AG08395 (cell line): Measurements from ENCODE around the gene THBD.
"Not testable (repeated sequence)": the region's sequence is repeated elsewhere in the genome, so short reads cannot be mapped to it uniquely, and the experiment has no call there.

Source experiments
- DNase-seq: peaks from one replicate; pipeline ENCODE4 v3.0.0; 2012; ENCODE audit warnings: mixed read lengths, low spot score

Gene THBD

DNA sequence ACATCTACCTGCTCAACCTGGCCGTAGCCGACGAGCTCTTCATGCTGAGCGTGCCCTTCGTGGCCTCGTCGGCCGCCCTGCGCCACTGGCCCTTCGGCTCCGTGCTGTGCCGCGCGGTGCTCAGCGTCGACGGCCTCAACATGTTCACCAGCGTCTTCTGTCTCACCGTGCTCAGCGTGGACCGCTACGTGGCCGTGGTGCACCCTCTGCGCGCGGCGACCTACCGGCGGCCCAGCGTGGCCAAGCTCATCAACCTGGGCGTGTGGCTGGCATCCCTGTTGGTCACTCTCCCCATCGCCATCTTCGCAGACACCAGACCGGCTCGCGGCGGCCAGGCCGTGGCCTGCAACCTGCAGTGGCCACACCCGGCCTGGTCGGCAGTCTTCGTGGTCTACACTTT, 13.7 kb downstream of the THBD start:
- no peak for DNase-seq

DNA sequence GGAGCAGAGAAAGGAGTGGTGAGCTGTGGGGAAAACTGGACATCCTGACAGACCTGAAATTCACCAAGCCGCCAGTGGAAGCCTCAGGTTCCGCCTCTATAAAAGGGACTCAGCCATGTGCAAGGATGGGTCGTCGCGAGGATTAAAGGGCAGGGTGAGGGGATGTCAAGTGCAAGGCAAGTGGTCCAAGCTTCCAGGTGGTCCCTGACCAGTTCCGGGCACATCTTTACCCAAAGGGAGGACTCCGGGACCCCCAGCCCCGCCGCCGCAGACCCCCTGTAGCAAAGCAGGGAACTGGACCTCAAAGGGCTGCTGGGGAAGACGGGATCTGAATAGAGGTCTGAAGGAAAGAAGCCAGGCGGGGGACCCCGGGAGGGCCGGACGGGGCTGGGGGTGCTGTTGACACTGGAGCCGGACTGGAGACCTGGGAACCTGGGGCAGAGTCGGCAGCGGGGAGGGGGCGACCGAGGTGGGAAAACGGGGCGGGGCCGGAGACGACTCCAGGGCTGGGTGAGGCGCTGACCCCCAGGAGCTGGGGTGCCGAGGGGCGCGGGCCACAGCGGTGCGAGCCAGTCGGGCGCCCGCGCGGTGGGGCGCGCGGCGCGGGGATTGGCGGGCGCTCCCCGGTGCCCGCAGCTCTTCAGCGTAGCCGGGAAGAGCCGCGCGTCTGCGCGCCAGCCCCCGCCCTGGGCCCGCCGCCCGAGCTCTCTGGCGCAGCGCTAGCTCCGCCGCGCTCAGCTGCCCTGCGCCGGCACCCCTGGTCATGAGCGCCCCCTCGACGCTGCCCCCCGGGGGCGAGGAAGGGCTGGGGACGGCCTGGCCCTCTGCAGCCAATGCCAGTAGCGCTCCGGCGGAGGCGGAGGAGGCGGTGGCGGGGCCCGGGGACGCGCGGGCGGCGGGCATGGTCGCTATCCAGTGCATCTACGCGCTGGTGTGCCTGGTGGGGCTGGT, 14.5 kb downstream of the THBD start, which contains the start of gene SSTR4:
Gene SSTR4, plus strand, starts transcription at position 592 of the 951 bp plus-strand sequence. Its CDS starts 172 bp downstream, at position 764.
- DNase-seq = no peak

DNA sequence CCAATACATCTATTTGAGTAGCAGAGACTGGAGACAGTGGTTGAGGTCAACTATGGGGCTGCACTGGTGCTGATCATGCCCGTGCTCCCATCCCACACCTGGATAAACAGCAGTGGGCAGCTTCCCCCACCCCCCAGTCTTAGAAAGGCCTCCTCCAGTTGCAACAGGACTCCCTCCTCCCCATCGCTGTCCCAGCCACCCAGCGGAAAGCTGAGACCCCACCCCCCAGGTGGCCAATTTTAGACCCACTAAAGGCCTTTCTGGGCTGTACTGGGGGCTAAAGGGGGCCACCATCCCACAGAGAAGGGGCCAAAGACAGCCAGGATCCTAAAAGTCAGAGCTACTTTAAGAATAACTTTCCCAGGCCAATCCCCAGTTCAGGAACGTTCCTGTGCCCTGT, 15.6 kb downstream of the THBD start:
- no peak for DNase-seq

DNA sequence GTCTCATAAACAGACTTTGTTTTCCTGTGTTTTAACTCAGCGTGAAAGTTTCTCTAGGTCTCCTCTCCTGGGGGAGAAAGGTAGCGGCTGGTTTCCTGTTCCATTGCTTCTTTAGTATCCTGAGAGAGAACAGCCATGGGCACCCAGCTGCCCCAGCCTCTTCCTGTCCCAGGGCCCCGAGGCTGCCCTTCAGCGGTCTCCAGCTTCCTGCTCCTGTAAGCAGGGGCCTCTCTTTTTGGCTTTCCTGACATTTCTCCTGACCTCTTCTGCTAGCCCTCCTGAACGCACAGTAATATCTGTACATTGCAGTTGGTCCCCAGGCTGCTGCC, 16.8 kb downstream of the THBD start:
- no peak for DNase-seq

DNA sequence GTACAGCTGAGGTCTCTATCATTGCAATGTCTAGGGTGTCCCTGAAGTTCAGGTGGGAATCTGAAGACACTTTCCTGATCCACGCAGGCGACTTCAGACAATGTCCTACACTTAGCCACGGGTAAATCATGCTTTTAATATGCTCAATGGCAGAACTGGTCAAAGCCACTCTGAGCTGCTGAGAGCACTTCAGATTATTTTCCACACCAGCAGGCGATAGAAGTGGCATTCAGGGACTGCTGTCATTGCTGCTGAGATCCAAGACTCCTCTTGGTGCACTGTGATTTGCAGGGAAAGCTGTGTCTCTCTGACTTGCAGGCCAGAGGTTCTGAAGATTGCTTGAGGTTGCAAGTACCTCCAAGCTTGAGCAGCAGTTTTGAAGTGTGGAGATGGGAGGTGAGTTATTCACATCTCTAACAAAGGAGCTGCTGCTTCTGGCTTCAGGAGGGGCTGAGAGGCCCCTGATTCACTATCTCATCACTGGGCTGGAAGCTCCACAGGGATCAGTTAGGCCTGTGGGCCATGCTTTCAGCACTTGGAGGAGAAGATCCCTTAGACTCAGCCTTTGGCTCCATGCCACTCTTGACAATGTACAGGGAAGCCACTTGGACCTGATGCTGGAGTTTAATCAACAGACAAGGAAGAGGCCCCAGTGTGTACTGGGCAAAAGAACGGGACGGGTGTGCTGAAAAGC, 17.3 kb downstream of the THBD start:
- DNase-seq = no peak

DNA sequence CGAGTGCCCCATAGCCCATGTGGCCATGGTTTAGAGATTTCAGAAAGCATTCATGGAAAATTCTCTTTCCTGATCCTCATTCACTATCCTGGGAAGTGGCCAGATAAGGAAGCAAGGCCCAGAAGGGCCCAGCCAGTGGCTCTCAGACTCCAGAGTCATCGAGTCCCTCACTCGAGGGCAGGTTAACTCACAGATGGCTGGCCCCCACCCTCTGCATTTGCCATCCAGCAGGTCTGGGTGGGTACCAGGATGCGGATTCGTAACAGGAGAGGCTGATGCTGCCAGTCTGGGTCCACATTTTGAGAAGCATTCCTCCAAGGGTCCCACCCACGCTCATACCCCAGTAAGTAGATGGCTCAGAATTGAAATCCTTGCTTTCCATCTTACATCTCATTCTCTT, 18.1 kb downstream of the THBD start:
- no peak for DNase-seq

DNA sequence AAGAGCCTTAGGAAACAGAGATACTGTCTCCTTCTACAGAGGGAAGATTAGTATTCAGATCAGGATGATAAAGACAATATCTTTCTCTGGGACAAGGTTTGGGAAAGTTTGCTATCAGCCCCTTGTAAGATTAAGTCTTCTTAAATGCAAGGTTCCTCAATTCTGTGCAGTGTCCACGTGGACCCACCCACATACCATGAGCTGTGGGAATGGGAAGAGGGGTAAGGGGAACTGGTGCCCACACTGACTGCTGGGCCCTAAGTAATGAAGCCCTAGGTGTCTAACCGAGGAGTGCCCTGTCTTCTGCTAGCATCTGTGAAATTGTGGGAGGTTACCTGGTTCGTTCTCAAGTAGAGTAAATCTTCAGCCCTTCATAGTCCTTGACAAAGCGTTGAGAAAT, 20.1 kb downstream of the THBD start:
- no peak for DNase-seq

DNA sequence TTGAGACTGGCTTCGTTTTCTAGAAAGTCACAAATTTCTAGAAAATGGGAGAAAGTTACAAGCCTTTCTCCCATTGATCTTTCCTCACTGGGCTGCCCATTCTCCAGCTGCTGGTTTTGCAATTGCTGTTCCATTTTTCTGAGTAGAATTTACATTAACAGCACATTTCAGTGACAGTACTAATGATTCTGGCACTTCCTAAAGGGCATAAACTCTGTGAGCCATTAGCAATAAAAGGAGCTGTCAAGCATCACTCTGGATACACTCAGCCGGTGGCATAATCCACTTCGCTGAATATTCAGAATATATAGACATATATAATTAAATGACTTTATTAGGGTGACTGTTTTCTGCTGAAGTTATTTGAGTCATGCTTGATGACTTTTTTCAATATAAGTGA, 21.1 kb downstream of the THBD start:
- DNase-seq = no peak

DNA sequence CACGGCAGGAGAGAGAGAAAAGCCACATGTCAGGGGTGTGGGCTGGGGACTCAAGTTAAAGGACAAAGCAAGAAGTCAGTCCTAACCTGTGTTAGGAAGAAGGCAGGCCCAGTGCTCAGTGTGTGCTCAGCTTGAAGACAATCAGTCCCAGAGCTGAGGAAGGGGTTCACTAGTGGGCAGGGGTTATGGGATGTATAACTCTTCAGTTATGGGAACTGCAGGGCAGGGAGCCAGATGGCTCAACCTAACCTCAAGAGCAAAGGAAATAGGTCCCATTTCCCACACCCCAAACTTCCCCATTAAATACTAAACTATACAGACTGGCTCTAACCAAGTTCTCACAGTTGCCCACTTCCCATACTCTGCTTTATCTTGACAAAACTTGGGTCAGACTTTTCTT, 21.8 kb downstream of the THBD start:
- DNase-seq = no peak

DNA sequence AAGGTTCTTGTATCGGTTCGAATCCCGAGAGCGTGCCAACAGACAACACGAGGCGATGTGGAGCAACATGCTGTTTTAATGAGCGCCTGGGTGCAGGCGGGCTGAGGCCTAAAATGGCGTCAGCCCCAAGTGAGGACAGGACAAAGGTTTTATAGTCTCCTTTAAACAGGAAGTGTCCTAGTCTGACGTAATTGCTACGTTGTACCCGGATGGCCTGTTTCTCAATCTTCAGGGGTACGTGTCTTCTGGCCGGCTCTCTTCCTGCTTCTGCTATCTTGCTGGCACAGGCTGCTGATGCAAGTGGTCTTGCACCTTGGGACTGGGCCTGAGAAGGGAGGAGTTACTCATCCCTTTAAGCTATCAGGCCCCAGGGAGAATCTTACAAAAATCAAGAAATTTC, 24.0 kb downstream of the THBD start:
- not testable (repeated sequence) for DNase-seq

DNA sequence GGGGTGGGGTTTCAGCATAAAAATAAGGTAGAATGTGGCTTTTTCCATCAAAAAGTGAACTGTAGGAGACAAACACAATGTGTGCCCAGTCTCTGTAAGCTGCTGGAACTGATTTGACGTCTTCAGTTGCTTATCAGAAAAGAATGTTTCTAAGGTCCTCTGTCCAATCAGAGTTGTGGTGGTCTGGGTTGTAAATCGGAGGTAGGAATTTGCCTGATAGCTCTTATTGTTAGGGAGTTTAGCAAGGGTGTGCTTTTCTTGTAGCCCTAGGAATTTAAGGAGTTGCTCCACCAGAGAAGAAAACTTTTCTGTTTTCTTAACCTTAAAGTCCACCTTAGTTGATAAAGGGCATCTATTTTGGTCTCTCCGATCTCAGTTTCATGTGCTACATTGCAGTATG, 24.8 kb downstream of the THBD start:
- no peak for DNase-seq

DNA sequence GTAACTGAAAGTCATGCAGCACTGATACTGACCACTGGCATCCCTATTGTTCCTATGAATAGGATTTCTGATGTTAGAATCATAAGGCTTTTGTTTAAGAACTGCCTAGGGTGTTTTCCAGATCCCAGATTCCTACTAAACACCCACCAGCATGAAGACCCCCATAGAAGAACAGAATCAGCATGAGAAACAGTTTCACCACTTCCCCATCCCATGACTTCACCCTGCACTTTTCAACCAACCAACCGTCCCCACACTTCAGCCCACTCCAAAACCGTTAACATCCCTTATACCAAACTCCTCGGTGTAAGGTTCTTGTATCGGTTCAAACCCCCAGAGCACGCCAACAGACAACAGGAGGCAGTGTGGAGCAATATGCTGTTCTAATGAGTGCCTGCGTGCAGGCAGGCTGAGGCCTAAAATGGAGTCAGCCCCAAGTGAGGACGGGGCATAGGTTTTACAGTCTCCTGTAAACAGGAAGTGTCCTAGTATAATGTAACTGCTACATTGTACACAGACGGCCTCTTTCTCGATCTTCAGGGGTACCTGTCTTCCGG, 25.8 kb downstream of the THBD start:
- no peak for DNase-seq

DNA sequence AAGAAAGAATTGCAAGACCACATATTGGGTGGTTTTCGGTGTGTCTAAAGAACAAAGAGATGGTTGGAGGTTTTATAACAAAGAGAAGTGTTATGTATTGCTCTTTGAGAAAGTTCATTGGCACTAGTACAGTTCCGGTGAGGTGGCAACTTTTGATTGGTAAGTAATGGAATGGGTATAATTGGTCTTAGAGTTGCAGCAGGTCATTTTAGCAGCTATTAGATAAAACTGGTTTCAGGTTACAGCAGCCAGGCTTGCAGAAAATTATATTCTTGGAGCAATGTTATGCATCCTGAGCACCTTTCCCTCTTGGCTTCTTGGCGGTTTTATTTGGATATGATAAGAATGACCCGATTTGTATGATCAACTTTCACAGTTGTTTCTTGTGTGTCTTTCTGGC, 26.6 kb downstream of the THBD start:
- DNase-seq = no peak

DNA sequence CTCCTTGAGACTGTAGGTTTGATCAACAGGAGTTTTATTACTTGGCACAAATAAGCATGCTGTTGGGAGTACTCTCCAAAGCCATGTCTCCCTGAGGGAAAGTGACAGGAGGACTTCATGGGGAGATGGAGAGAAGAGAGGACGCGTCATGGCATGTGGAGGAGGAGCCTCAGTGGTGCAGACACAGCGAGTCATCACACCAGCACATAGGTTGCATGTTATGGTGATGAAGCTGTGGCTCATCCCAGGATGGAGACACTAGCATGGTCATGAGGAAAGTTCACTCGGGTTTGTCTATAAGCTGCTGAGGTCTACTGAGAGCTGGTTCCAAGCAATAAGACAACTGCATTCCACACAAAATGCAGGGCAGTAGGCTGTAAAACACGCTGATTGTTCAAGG, 27.5 kb downstream of the THBD start:
- DNase-seq = no peak

DNA sequence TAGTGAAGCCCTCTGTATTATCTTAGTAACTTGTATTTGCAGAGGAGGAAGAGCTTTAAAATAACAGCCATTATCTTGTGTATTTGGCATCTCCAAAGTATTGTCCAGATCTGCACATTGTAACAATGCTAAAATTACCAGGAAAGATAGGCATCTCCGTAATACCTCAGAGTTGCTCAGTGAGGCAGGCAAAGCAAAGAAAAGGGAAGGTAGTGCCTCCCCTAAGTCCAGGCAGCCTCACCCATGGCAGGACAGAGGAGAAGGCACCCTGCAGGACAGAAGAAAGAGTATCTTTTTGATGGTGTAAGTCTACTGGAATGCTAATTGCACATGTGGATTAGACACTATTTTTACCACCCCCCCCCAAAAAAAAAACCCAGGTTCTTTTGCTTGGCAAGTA, 27.9 kb downstream of the THBD start:
- DNase-seq = no peak

DNA sequence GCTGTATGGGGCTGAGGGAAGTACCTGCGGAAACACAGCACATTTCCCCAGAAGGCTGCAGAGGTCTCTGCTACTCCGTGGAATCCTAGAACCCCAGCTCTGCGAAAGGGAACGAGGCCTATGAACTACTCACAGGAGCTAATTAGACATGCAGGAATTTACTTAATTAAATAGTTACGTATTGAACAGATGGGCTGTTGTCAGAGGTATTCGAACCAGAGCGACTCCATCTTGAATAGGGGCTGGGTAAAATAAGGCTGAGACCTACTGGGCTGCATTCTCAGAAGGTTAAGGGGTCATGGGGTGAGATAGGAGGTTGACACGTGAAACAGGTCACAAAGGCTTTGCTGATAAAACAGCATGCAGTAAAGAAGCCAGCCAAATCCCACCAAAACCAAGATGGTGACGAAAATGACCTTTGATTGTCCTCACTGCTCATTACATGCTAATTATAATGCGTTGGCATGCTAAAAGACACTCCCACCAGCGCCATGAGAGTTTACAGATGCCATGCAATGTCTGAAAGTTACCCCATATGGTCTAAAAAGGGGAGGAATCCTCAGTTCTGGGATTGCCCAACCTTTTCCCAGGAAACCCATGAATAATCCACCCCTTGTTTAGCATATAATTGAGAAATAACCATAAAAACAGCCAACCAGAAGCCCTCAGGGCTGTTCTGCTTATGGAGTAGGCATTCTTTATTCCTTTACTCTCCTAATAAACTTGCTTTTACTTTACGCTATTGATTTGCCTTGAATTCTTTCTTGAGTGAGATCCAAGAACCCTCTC, 29.0 kb downstream of the THBD start:
- DNase-seq = no peak

DNA sequence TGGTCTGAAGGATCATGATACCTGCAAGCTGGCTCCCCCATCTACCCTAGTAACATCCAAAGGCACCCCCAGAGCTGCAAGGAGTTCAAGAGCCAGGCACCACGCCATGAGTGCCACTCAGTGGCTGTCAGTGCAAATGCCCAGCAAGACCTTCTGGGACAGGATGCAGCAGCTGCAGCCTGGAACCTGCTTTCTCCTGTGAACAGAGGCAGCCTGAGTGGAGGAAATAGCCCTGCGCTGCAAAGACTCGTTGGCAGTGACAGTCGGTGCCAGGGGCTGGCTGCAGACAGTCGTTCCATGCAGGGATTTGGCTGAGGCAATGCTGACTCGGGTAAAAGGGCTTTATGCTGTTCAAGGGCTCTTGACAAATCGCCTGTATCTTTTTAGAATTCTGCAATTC, 30.1 kb downstream of the THBD start:
- DNase-seq = no peak

DNA sequence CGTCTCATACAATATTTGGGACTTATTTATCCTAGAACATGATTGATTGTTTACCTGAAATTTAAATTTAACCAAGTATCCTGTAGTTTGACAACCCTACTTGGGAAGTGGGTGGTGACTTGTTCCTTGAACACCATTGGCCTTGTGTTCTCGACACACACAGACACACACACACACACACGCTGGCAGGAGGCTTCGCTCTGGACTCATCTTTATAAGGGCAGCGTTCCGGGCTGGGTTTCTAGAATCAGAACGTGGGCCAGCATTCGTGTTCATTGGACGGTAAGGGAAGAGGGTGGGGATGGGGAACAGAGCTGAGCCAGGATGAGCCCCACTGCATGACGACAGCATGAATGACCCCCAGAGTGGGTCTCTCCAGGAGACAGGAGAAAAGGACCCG, 30.5 kb downstream of the THBD start:
- no peak for DNase-seq

DNA sequence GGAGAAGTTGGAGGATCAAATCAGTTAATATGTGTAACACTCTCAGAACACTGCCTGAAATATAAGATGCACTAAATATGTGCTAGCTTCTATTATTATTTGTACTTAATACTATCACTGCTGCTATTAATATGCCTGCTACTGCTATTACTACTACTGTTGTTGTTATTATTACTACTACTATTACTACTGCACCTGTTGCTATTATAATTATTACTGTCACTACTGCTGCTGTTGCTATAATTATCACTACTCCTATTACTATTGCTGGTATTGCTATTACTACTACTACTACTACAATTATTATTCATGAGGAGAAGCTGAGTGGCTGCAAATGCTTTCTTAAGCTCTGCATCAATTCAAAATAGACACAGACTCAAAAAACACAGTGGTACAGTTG, 31.0 kb downstream of the THBD start:
- no peak for DNase-seq

DNA sequence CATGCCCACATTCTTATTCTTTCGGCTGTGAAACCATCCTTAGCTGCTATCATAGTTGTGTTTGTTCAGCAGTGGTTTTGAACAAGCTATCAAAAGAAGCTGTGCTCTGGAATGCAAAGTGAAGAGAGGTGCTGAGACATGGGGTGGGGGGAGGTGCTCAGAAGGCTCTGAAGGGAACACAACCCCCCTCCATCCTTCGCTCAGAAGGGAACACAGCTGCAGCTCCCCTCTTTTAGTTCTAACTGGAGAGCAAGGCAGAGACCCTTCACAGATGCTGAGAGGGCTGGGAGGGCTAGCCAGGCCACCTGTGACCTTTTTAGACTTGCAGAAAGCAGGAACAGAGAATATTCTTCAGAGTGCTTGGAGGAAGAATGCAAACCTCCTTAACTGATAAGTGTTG, 32.0 kb downstream of the THBD start:
- DNase-seq = no peak

DNA sequence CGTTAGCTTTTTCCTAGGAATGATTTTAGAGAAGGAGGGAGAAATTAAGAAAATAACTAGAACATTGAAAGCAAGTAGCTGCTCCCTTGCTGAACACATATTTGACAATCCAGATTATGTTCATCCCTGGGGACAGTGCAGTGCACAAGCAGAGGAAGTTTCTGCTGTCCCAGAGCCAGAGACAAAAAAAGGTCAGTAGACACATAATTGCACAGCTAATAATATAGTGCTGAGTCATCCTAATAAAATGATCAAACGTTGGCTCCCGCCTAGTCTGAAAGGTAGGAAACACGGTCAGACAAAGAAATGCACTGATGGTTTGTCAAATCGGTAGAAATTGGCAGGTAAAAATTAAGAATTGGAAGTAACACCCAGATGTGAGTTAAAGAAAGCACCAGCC, 36.0 kb downstream of the THBD start:
- DNase-seq = no peak

DNA sequence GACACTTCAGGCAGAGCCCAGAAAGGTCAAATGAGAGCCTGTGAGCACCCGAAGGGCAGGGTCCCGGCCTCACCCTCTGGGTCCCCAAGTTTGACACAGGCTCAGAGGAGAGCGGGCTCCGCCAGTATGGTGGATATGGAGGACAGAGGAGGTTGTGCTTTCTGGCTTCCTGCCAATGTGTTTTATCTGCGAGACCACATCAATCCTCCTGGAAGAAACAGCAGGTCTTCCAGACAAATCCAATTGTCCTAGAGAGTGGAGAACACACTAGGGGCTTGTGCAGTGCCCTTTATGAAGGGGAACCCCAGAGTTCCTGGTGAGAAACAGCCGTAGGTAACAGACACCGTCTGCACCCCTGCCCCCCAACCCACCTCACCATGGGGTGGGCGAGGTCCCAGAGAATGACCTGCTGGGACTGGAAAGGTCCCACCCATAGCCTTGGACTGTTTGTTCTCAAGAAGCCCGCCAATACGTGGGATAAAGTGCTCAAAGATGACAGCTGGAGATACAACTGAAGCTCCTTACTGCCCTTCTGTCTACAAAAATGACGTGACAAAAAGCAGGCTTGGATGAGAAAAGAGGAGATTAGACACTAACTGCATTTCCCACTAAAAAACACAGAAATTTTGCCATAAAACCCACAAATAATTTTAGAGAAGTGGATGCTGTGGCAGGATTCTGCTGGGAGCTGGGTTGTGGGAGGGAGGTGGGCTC, 38.3 kb downstream of the THBD start:
- DNase-seq = no peak
